ENCODE data around the gene PRCD.

PRCD gene

GRCh38 chr17:76542984-76543383 is 3.1 kb downstream of the PRCD start:
- DNase-seq = no peak
- no peak for TF ChIP-seq CTCF (IDR thresholded peaks at IDR 0.05; ENCODE audit: low read depth, low read length)
- Histone ChIP-seq H3K36me3 (peaks cover 2% of the 10 kb centered on the region; the same call in 1 of the 2 replicates), H3K9me3 (ENCODE audit: severe bottlenecking) (no peaks in the 10 kb centered on the region), H3K27ac (peak overlapping the region; percentile 96), H3K4me3 (ENCODE audit: low read depth, low read length) (no peak overlapping the region), H3K27me3 (ENCODE audit: insufficient read depth, low read depth, severe bottlenecking) (no peaks in the 10 kb centered on the region)

GRCh38 chr17:76543482-76543825 is 3.6 kb downstream of the PRCD start:
- peaks cover 2% of the 10 kb centered on the region; the same call in 1 of the 2 replicates for H3K36me3 ChIP-seq
- no peaks in the 10 kb centered on the region for H3K27me3 ChIP-seq (ENCODE audit: insufficient read depth, low read depth, severe bottlenecking)
- H3K9me3 ChIP-seq (ENCODE audit: severe bottlenecking) = no peaks in the 10 kb centered on the region
- DNase-seq = peak; percentile 39
- H3K27ac ChIP-seq = peak overlapping the region; percentile 96
- TF ChIP-seq CTCF (IDR thresholded peaks at IDR 0.05; ENCODE audit: low read depth, low read length) = no peak
- H3K4me3 ChIP-seq (ENCODE audit: low read depth, low read length) = peak overlapping the region; percentile 0; the same call in 1 of the 2 replicates

GRCh38 chr17:76543826-76544545 is 4.1 kb downstream of the PRCD start:
- TF ChIP-seq CTCF (IDR thresholded peaks at IDR 0.05; ENCODE audit: low read depth, low read length) = no peak
- DNase-seq = peak; percentile 63
- no peaks in the 10 kb centered on the region for H3K27me3 ChIP-seq (ENCODE audit: insufficient read depth, low read depth, severe bottlenecking)
- peaks cover 2% of the 10 kb centered on the region; the same call in 1 of the 2 replicates for H3K36me3 ChIP-seq
- H3K9me3 ChIP-seq (ENCODE audit: severe bottlenecking) = no peaks in the 10 kb centered on the region
- H3K27ac ChIP-seq = peak overlapping the region; percentile 96
- peak overlapping the region; percentile 7 for H3K4me3 ChIP-seq (ENCODE audit: low read depth, low read length)

- Histone ChIP-seq H3K27me3 (ENCODE audit: insufficient read depth, low read depth, severe bottlenecking) (no peaks in the 10 kb centered on the region), H3K9me3 (ENCODE audit: severe bottlenecking) (no peaks in the 10 kb centered on the region), H3K36me3 (peaks cover 2% of the 10 kb centered on the region), H3K4me3 (ENCODE audit: low read depth, low read length) (peak overlapping the region; percentile 7; the same call in 1 of the 2 replicates), H3K27ac (peak overlapping the region; percentile 96)
- no peak for TF ChIP-seq CTCF (IDR thresholded peaks at IDR 0.05; ENCODE audit: low read depth, low read length)
- no peak for DNase-seq
These were observed 4.9 kb downstream of the PRCD start for GRCh38 chr17:76544546-76545365.

GRCh38 chr17:76545918-76546555 is 6.2 kb downstream of the PRCD start:
- Histone ChIP-seq H3K27ac (peak overlapping the region; percentile 6; the same call in 1 of the 2 replicates), H3K9me3 (ENCODE audit: severe bottlenecking) (no peaks in the 10 kb centered on the region), H3K27me3 (ENCODE audit: insufficient read depth, low read depth, severe bottlenecking) (no peaks in the 10 kb centered on the region), H3K4me3 (ENCODE audit: low read depth, low read length) (no peak overlapping the region), H3K36me3 (peaks cover 2% of the 10 kb centered on the region)
- peak; percentile 81 for DNase-seq
- TF ChIP-seq CTCF (IDR thresholded peaks at IDR 0.05; ENCODE audit: low read depth, low read length) = peak; percentile 22; the same call in 1 of the 2 replicates
